Measurements from ENCODE around the gene MRPL50. TPM values are rescaled to one million over a fixed set of nuclear protein-coding genes. Genes with fewer than 3 reads are reported as not detected.

Gene MRPL50
- total and polyA plus RNA-seq, 2 donors (not counting 1 experiment from before 2014, with no cell fraction given) = 4.0 to 18.0 TPM

DNA sequence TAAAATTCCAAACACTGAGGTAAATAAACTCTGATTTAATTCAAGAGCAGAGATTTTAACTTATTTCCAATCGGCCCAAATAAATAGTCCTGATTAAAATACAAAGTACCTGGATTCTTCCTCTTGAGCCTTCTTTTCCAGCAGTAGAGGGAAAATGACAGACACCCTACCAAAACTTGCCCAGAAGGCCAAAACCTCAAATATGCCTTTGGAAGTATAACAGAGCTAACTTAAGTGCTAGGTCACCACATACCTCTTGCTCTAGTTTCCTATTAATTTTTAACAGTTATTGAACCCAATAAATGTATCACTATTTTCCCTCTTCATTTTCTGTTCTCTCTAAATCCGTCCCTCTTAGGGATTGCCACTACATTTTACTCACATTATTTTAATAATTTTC, 15.1 kb downstream of the MRPL50 start:
- no peak overlapping the region for H3K27ac ChIP-seq (ENCODE audit: low read length in 2 of 2)
- TF ChIP-seq EZH2 (IDR thresholded peaks at IDR 0.05; ENCODE audit: borderline replicate concordance, insufficient read depth, low read depth, low read length, poor library complexity, severe bottlenecking) = no peak
- TF ChIP-seq, protein P1, sequence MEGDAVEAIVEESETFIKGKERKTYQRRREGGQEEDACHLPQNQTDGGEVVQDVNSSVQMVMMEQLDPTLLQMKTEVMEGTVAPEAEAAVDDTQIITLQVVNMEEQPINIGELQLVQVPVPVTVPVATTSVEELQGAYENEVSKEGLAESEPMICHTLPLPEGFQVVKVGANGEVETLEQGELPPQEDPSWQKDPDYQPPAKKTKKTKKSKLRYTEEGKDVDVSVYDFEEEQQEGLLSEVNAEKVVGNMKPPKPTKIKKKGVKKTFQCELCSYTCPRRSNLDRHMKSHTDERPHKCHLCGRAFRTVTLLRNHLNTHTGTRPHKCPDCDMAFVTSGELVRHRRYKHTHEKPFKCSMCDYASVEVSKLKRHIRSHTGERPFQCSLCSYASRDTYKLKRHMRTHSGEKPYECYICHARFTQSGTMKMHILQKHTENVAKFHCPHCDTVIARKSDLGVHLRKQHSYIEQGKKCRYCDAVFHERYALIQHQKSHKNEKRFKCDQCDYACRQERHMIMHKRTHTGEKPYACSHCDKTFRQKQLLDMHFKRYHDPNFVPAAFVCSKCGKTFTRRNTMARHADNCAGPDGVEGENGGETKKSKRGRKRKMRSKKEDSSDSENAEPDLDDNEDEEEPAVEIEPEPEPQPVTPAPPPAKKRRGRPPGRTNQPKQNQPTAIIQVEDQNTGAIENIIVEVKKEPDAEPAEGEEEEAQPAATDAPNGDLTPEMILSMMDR (IDR thresholded peaks at IDR 0.05) = no peak
- Mint-ChIP-seq H3K27me3 (peaks cover 9% of the 10 kb centered on the region), H3K4me1 (peaks cover 2% of the 10 kb centered on the region), H3K4me3 (no peak overlapping the region), H3K9me3 (ENCODE audit: insufficient read depth) (peaks cover 9% of the 10 kb centered on the region), H3K27ac (no peak overlapping the region)
- H3K36me3 ChIP-seq (replicated peaks in 1 of 2; ENCODE audit: control extremely low read depth in 1 of 2, control insufficient read depth in 1 of 2, extremely low read depth in 1 of 2, insufficient read depth in 2 of 2, low read length in 1 of 2) = peaks cover 0 to under 1% of the 10 kb centered on the region in 2 experiments
- H3K4me1 ChIP-seq (ENCODE audit: control insufficient read depth in 2 of 2, insufficient read depth in 2 of 2, low read length in 2 of 2) = no peaks in the 10 kb centered on the region
- H3K4me2 ChIP-seq (replicated peaks; ENCODE audit: low read depth, low read length, poor library complexity, severe bottlenecking) = no peak overlapping the region
- 100% methylated on average over 1 of the region's 2 CpGs for WGBS (ENCODE audit: insufficient coverage)
- CTCF ChIA-PET = interaction anchor here (2.2 kb wide), 1 partner anchor 10 kb away, joined by 6 read pairs; no protein-coding TSS in a partner anchor
- no peaks in the 10 kb centered on the region for H3K27me3 ChIP-seq (replicated peaks in 1 of 4; ENCODE audit: control extremely low read depth in 1 of 4, control insufficient read depth in 3 of 4, insufficient read depth in 4 of 4, low read length in 3 of 4)
- no peaks in the 10 kb centered on the region for H3K79me2 ChIP-seq (ENCODE audit: control insufficient read depth, insufficient read depth, low read length)
- no peak overlapping the region for H3K4me3 ChIP-seq (ENCODE audit: control extremely low read depth in 1 of 5, extremely low read depth in 1 of 5, insufficient read depth in 1 of 5, low read depth in 2 of 5, low read length in 4 of 5)
- no peak overlapping the region for H3K9ac ChIP-seq (ENCODE audit: low read length)
- H4K20me1 ChIP-seq (ENCODE audit: control insufficient read depth, insufficient read depth, low read length, poor library complexity, severe bottlenecking) = no peaks in the 10 kb centered on the region
- DNase-seq (no peak), ATAC-seq (ENCODE audit: low read depth) (no peak)
- intact Hi-C loops (cut with micrococcal nuclease) = no loop called here
- POLR2A ChIA-PET = no interaction called here
- peaks cover 0 to 6% (median 0%) of the 10 kb centered on the region in 3 donors for H3K9me3 ChIP-seq (ENCODE audit: control extremely low read depth in 1 of 3, control insufficient read depth in 2 of 3, insufficient read depth in 1 of 3, low read length in 2 of 3)
- no peak overlapping the region for H2AFZ ChIP-seq (ENCODE audit: insufficient read depth, low read depth, low read length, poor library complexity, severe bottlenecking)

DNA sequence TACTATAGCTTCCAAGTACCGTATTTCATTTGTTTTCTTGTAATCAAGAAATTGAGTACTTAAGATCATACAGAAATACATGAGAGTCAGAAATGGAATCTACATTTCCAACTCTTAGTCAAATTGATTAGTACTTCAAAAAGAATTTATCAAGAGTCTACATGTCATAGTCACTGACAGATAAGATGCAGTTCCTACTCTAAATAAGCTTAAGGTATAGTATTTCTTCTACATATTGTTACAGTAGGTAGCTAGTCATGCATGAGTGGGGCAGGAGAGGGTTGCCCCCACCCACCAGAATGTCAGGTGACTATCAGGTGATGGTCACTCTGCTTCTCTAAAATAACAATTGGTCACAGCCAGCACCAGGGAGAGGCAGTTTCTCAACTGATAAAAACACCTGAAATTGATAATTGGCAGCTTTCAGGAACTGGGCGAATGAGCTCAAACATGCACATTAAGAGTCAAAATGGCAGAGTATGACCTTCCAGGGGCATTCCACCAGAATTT, 16.5 kb downstream of the MRPL50 start:
- TF ChIP-seq EZH2 (IDR thresholded peaks at IDR 0.05; ENCODE audit: borderline replicate concordance, insufficient read depth, low read depth, low read length, poor library complexity, severe bottlenecking) = no peak
- TF ChIP-seq, protein P1 (IDR thresholded peaks at IDR 0.05) = no peak
- ChIA-PET POLR2A (no interaction called here), CTCF (no interaction called here)
- H3K79me2 ChIP-seq (ENCODE audit: control insufficient read depth, insufficient read depth, low read length) = no peaks in the 10 kb centered on the region
- H3K9ac ChIP-seq (ENCODE audit: low read length) = no peak overlapping the region
- intact Hi-C loops (cut with micrococcal nuclease) = no loop called here
- no peaks in the 10 kb centered on the region for H4K20me1 ChIP-seq (ENCODE audit: control insufficient read depth, insufficient read depth, low read length, poor library complexity, severe bottlenecking)
- no peak for DNase-seq
- ATAC-seq (ENCODE audit: low read depth) = no peak
- no peaks in the 10 kb centered on the region for H3K4me1 ChIP-seq (ENCODE audit: control insufficient read depth in 2 of 2, insufficient read depth in 2 of 2, low read length in 2 of 2)
- Mint-ChIP-seq H3K27ac (no peak overlapping the region), H3K27me3 (peaks cover 16% of the 10 kb centered on the region), H3K4me1 (no peaks in the 10 kb centered on the region), H3K9me3 (ENCODE audit: insufficient read depth) (peaks cover 9% of the 10 kb centered on the region), H3K4me3 (no peak overlapping the region)
- no peak overlapping the region for H3K27ac ChIP-seq (ENCODE audit: low read length in 2 of 2)
- no CpG with 5 or more reads among the region's 2 CpGs for WGBS (ENCODE audit: insufficient coverage)
- H3K4me3 ChIP-seq (ENCODE audit: control extremely low read depth in 1 of 5, extremely low read depth in 1 of 5, insufficient read depth in 1 of 5, low read depth in 2 of 5, low read length in 4 of 5) = no peak overlapping the region
- peaks cover 0 to 6% (median 0%) of the 10 kb centered on the region in 3 donors for H3K9me3 ChIP-seq (ENCODE audit: control extremely low read depth in 1 of 3, control insufficient read depth in 2 of 3, insufficient read depth in 1 of 3, low read length in 2 of 3)
- H3K4me2 ChIP-seq (replicated peaks; ENCODE audit: low read depth, low read length, poor library complexity, severe bottlenecking) = no peak overlapping the region
- H2AFZ ChIP-seq (ENCODE audit: insufficient read depth, low read depth, low read length, poor library complexity, severe bottlenecking) = no peak overlapping the region
- no peaks in the 10 kb centered on the region for H3K36me3 ChIP-seq (replicated peaks in 1 of 2; ENCODE audit: control extremely low read depth in 1 of 2, control insufficient read depth in 1 of 2, extremely low read depth in 1 of 2, insufficient read depth in 2 of 2, low read length in 1 of 2)
- H3K27me3 ChIP-seq (replicated peaks in 1 of 4; ENCODE audit: control extremely low read depth in 1 of 4, control insufficient read depth in 3 of 4, insufficient read depth in 4 of 4, low read length in 3 of 4) = no peaks in the 10 kb centered on the region

Measured in B cell (primary cell).